ENCODE measurements around the gene PADI4. TPM values are rescaled to one million over a fixed set of nuclear protein-coding genes. Genes with fewer than 3 reads are reported as not detected.
"Not testable (repeated sequence)": the region's sequence is repeated elsewhere in the genome, so short reads cannot be mapped to it uniquely, and the experiment has no call there.

Gene PADI4
- total RNA-seq, 2 experiments from 2014 or later = 0.17 to 0.23 TPM

DNA sequence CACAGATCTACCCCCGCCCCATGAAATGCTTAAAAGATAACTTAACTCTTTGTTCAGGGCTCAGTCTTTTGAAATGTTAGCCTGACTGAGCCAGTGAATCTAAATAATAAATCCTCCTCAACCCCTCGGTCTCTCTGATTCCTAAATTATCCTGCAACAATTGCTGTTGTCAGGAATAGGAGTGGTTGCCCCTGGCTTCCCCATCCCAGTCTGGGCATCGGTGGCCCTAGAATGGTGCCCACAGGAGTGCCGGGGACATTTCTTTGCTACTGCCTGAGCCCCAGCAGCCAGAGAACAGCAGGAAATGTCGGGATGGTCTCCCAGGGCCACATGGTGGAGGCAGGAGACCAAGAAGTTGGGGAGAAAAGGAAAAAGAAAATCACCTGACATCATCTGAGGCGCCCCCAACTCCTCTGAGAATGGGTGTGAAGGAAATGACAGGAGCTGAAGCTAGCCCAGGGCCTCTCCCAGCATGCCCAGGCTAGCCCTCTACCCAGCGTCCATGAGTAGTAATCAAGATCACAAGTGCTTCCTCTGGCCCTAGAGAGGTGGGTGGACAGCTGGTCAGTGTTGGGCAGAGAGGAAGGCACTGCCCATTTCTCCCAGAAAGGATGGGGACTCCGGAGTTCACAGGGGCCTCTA, 1.6 kb downstream of the PADI4 start:
- H3K27ac Mint-ChIP-seq = peak overlapping the region; percentile 34
- H3K9me3 Mint-ChIP-seq = no peaks in the 10 kb centered on the region
- H3K4me3 Mint-ChIP-seq = no peak overlapping the region
- H3K4me1 Mint-ChIP-seq = peaks cover 8% of the 10 kb centered on the region
- ChIA-PET POLR2A (no interaction called here), CTCF (no interaction called here)
- DNase-seq = no peak
- H3K36me3 Mint-ChIP-seq (ENCODE audit: low read depth) = no peaks in the 10 kb centered on the region
- peaks cover 7% of the 10 kb centered on the region for H3K27me3 Mint-ChIP-seq

DNA sequence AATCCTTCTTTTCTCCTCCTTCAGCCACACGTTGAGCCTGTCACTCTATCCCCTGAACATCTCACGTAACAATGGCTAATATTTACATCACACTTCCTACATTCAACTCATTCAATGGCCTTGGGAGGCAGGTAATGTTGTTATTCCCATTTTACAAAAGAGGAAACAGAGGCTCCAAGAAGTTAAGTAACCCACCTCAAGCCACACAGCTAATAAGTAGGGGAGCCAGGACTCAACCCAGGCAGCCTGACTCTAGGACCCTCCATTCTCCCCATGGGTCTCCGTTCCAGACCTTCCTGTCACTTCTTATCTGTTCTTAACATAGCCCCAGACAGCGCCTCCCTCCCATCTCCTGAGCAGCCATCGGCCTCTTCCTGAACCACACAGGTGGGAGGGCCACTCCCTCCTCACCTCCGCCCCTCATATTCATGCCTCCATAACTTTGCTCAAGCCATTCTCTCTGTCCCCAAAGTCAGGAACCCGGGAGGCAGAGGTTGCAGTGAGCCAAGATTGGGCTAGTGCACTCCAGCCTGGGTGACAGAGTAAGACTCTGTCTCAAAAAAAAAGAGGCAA, 2.2 kb downstream of the PADI4 start:
- Mint-ChIP-seq H3K4me3 (no peak overlapping the region), H3K4me1 (peaks cover 8% of the 10 kb centered on the region), H3K9me3 (no peaks in the 10 kb centered on the region), H3K27ac (no peak overlapping the region), H3K27me3 (peaks cover 7% of the 10 kb centered on the region), H3K36me3 (ENCODE audit: low read depth) (no peaks in the 10 kb centered on the region)
- CTCF ChIA-PET = interaction anchor here (0.6 kb wide), 1 partner anchor 190 kb away, joined by 3 read pairs; no protein-coding TSS in a partner anchor
- POLR2A ChIA-PET = no interaction called here
- no peak for DNase-seq

- Mint-ChIP-seq H3K27ac (no peak overlapping the region), H3K9me3 (no peaks in the 10 kb centered on the region), H3K36me3 (ENCODE audit: low read depth) (no peaks in the 10 kb centered on the region), H3K4me1 (peaks cover 8% of the 10 kb centered on the region), H3K4me3 (no peak overlapping the region), H3K27me3 (peaks cover 6% of the 10 kb centered on the region)
- CTCF ChIA-PET = no interaction called here
- POLR2A ChIA-PET = no interaction called here
- DNase-seq = no peak
Observed at GRCh38 chr1:17313530-17314309, 5.7 kb downstream of the PADI4 start.

- ChIA-PET CTCF (no interaction called here), POLR2A (no interaction called here)
- Mint-ChIP-seq H3K27ac (no peak overlapping the region), H3K36me3 (ENCODE audit: low read depth) (no peaks in the 10 kb centered on the region), H3K4me3 (no peak overlapping the region), H3K4me1 (peaks cover 8% of the 10 kb centered on the region), H3K9me3 (no peaks in the 10 kb centered on the region), H3K27me3 (peaks cover 4% of the 10 kb centered on the region)
- DNase-seq = no peak
Observed at GRCh38 chr1:17314491-17314971, 6.5 kb downstream of the PADI4 start.

- H3K36me3 Mint-ChIP-seq (ENCODE audit: low read depth) = no peaks in the 10 kb centered on the region
- DNase-seq = no peak
- H3K9me3 Mint-ChIP-seq = no peaks in the 10 kb centered on the region
- ChIA-PET CTCF (no interaction called here), POLR2A (no interaction called here)
- no peak overlapping the region for H3K4me3 Mint-ChIP-seq
- no peak overlapping the region for H3K27ac Mint-ChIP-seq
- H3K4me1 Mint-ChIP-seq = peaks cover 8% of the 10 kb centered on the region
- H3K27me3 Mint-ChIP-seq = peaks cover 4% of the 10 kb centered on the region
Observed at GRCh38 chr1:17315542-17316130, 7.6 kb downstream of the PADI4 start.

- no peaks in the 10 kb centered on the region for H3K9me3 Mint-ChIP-seq
- ChIA-PET POLR2A (no interaction called here), CTCF (no interaction called here)
- no peak for DNase-seq
- no peak overlapping the region for H3K4me3 Mint-ChIP-seq
- no peaks in the 10 kb centered on the region for H3K36me3 Mint-ChIP-seq (ENCODE audit: low read depth)
- H3K27me3 Mint-ChIP-seq = peaks cover 4% of the 10 kb centered on the region
- H3K27ac Mint-ChIP-seq = no peak overlapping the region
- peaks cover 8% of the 10 kb centered on the region for H3K4me1 Mint-ChIP-seq
Observed at GRCh38 chr1:17316704-17317103, 8.7 kb downstream of the PADI4 start.

DNA sequence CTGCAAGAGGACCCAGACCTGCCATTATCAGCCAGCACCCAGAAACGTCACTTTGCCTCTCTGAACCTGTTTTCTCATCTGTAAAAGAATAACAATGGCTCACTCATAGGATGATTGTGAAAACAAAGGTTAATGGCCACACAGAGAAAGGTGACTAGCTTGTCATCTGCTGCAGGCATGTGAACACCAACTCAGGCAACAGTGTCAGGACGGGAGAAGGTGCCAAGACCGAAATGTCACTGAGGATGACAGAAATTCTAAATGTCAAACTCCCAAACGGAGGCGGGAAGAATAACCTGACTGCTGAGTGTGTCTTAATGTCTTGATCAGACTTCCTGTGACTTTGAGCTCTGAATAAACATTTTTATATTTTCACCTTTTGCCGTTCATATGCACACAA, 10.3 kb downstream of the PADI4 start:
- Mint-ChIP-seq H3K27me3 (peaks cover 1% of the 10 kb centered on the region), H3K27ac (no peak overlapping the region), H3K4me1 (no peaks in the 10 kb centered on the region), H3K9me3 (peaks cover 2% of the 10 kb centered on the region), H3K36me3 (ENCODE audit: low read depth) (no peaks in the 10 kb centered on the region), H3K4me3 (no peak overlapping the region)
- CTCF ChIA-PET = no interaction called here
- DNase-seq = no peak
- POLR2A ChIA-PET = no interaction called here

DNA sequence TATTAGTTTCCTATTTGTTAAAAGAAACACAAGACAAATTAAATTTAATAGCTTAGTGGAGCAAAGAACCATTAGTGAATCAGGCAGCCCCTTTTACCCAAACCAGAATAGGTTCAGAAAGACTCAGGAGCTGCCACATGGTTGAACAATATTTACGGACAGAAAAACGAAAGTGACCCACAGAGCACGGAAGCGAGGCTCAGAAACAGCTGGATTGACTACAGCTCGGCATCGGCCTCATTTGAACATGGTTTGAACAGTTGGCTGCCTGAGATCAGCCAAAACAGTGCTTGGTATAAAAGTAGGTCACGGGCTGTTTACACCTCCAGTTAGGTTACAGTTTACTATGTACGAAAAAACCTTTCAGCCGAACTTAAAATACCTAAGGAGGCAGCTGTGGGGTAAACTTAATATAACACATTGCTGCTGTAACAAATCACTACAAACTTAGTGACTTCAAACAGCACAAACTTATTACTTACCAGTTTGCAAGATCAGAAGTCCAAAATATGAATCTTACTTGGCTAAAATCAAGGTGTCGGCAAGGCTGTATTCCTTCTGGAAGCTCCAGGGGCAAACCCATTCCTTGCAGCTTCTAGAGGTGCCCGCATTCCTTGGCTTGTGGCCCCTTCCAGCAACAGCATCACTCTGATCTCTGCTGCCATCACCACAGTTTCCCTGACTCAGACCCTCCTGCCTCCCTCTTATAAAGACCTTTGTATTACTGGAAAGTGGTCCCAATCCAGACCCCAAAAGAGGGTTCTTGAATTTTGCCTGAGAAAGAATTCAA, 11.8 kb downstream of the PADI4 start:
- H3K4me1 Mint-ChIP-seq = no peaks in the 10 kb centered on the region
- no peak overlapping the region for H3K27ac Mint-ChIP-seq
- H3K4me3 Mint-ChIP-seq = no peak overlapping the region
- peaks cover 4% of the 10 kb centered on the region for H3K27me3 Mint-ChIP-seq
- peaks cover 2% of the 10 kb centered on the region for H3K9me3 Mint-ChIP-seq
- no peaks in the 10 kb centered on the region for H3K36me3 Mint-ChIP-seq (ENCODE audit: low read depth)
- ChIA-PET CTCF (no interaction called here), POLR2A (no interaction called here)
- no peak for DNase-seq

DNA sequence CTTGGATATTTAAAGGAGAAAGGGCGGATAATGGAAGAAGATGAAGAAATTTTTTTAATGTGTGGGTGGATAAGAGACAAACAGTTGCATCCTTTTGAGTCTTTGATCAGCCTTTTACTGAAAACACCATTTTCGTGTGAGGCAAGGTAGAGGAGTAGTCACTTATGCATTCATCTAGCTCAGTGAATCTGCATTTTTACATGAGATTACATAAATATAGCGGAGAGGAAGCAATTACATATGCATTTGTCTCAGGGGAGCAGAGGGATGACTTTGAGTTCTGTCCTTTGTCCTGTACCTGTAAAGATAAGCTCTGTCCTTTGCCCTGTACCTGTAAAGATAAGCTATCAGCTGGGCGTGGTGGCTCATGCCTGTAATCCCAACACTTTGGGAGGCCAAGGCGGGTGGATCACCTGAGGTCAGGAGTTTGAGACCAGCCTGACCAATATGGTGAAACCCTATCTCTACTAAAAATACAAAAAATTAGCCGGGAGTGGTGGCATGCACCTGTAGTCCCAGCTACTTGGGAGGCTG, 13.9 kb downstream of the PADI4 start:
- H3K9me3 Mint-ChIP-seq; H3K36me3 Mint-ChIP-seq (ENCODE audit: low read depth); CTCF ChIA-PET; H3K4me1 Mint-ChIP-seq; DNase-seq; POLR2A ChIA-PET; H3K4me3 Mint-ChIP-seq; H3K27ac Mint-ChIP-seq: not testable (repeated sequence)
- peaks cover 14% of the 10 kb centered on the region for H3K27me3 Mint-ChIP-seq

GRCh38 chr1:17328855-17329254, 20.9 kb downstream of the PADI4 start:
- H3K27ac Mint-ChIP-seq = no peak overlapping the region
- no peak for DNase-seq
- ChIA-PET CTCF (interaction anchor here (0.7 kb wide), 1 partner anchor 230 kb away, joined by 4 read pairs; no protein-coding TSS in a partner anchor), POLR2A (interaction anchor here (0.6 kb wide), 1 partner anchor 19 kb away, joined by 3 read pairs; no protein-coding TSS in a partner anchor)
- no peaks in the 10 kb centered on the region for H3K4me1 Mint-ChIP-seq
- H3K9me3 Mint-ChIP-seq = no peaks in the 10 kb centered on the region
- H3K36me3 Mint-ChIP-seq (ENCODE audit: low read depth) = no peaks in the 10 kb centered on the region
- peaks cover 12% of the 10 kb centered on the region for H3K27me3 Mint-ChIP-seq
- no peak overlapping the region for H3K4me3 Mint-ChIP-seq

DNA sequence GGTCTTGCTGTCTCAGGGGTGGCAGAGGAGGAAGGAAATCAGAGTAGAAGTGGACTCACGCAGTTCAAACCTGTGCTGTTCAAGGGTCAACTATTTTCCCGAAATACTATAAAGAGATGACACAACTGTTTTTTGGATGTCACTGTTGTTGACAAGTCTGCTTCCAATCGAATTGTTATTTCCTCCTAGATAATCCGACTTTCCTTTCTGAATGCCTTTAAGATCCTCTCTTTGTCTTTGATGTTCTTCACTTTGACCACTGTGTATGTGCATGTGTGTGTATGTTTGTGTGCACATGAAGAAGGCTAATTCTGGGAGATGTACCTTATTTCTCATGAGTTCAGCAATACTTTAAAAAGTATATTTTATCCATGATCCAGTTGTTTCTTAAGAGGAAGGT, 21.6 kb downstream of the PADI4 start:
- Mint-ChIP-seq H3K27ac (no peak overlapping the region), H3K4me1 (no peaks in the 10 kb centered on the region), H3K9me3 (no peaks in the 10 kb centered on the region), H3K4me3 (no peak overlapping the region), H3K36me3 (ENCODE audit: low read depth) (no peaks in the 10 kb centered on the region), H3K27me3 (peaks cover 11% of the 10 kb centered on the region)
- CTCF ChIA-PET = interaction anchor here (0.7 kb wide), 1 partner anchor 231 kb away, joined by 4 read pairs; no protein-coding TSS in a partner anchor
- DNase-seq = no peak
- POLR2A ChIA-PET = no interaction called here

- H3K27me3 Mint-ChIP-seq = peaks cover 5% of the 10 kb centered on the region
- H3K4me1 Mint-ChIP-seq = no peaks in the 10 kb centered on the region
- H3K9me3 Mint-ChIP-seq = no peaks in the 10 kb centered on the region
- H3K36me3 Mint-ChIP-seq (ENCODE audit: low read depth) = no peaks in the 10 kb centered on the region
- no peak overlapping the region for H3K4me3 Mint-ChIP-seq
- no peak overlapping the region for H3K27ac Mint-ChIP-seq
- ChIA-PET POLR2A (no interaction called here), CTCF (interaction anchor here (0.6 kb wide), 1 partner anchor 349 kb away, joined by 3 read pairs; no protein-coding TSS in a partner anchor)
- DNase-seq = no peak
Observed at GRCh38 chr1:17330856-17331255, 22.9 kb downstream of the PADI4 start.
